ENCODE data around the gene VSTM5. TPM values are rescaled to one million over a fixed set of nuclear protein-coding genes. Genes with fewer than 3 reads are reported as not detected.

Gene VSTM5
- total RNA-seq, 2 experiments from 2014 or later, result not detected

DNA sequence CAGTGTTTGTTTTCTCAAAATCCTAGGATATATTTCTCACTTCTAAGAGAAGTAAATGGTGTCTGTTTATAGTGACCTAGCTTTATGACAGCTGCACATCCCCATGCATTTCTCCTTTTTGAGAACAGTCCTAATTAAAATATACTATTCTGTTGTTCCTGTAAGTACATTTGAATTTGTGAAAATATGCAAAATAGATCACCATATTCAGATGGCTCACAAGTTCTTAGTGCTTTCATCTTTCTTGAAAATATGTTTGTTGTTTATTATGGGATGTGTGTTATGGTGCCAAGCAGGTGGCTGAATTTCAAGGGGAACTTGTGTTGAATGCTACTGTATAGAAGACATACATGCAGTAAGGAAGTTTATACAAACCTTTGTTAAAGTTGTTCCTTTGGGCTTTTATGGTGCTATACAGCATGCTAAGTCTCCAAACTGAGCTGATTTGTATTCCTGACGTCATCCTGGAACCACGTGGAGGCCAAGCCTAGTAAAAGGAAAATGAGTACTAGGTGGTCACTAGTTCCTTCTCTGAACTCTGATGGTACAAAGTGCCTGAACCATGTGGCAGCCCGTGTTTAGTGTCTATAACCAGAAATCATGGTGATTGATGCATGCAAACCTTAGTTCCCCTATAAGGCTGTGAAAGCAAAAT is 7.8 kb upstream of the VSTM5 start:
- Mint-ChIP-seq H3K4me3 (no peak overlapping the region), H3K27ac (no peak overlapping the region), H3K36me3 (ENCODE audit: low read depth) (no peaks in the 10 kb centered on the region), H3K9me3 (ENCODE audit: low read depth) (no peaks in the 10 kb centered on the region), H3K27me3 (peaks cover 5% of the 10 kb centered on the region), H3K4me1 (no peaks in the 10 kb centered on the region)
- ChIA-PET POLR2A (no interaction called here), CTCF (no interaction called here)
- DNase-seq, result no peak
- ATAC-seq, result no peak
- intact Hi-C loops (cut with DNase I, micrococcal nuclease), result no loop called here

DNA sequence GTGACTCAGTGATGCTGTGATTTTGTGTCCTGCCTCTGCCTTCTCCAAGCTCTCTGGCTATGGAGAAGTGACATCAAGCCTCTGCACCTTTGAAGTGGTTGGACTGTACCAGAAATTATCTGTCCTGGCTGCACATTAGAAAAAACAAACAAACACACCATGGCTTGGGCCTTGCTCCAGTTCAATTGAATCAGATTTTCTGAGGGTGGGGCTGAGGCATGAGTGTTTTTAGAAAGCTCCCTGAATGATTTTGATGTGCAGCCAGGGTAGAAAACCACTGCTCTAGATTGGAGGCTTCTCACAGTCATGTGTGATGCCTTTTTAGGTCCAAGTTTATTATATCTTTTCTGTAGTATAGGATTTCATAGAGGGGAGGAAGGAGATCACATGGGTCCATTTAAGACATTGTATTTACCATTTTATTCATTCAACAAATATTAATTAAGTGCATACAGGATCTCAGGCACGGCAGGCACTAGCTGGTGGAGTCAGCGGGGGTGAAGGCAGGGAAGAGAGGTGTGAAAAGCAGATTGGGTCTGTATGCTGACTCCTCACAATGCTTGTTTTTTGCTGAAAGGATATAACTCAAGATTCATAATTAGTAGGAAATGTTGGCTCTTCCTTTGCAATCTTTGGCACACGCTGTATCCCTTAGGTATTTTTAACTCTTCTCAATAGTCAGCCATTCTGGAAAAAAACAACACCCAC is 7.1 kb upstream of the VSTM5 start:
- POLR2A ChIA-PET, result no interaction called here

DNA sequence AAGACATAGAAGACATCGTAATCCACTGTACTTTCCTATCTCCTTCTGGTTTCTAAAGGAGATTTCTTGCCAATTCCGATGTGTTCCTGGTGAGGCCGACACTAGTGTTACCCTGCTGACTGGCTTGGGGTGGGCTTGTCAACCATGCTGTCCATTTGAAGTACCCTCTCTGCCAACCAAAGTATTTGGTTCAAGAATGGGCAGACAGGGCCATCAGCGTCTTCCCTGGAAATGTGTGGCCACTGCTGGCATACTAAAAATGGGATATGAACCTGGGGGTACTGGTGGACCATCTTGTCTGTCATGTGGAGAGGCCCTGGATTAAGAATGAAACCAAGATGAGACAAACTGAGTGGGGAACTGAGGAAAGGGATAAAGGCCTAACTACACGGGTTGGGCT is 1.8 kb upstream of the VSTM5 start:
- ATAC-seq (no peak), DNase-seq (no peak)
- Mint-ChIP-seq H3K36me3 (ENCODE audit: low read depth) (no peaks in the 10 kb centered on the region), H3K9me3 (ENCODE audit: low read depth) (no peaks in the 10 kb centered on the region), H3K4me3 (no peak overlapping the region), H3K4me1 (peaks cover 3% of the 10 kb centered on the region), H3K27ac (no peak overlapping the region), H3K27me3 (peaks cover 24% of the 10 kb centered on the region)
- CTCF ChIA-PET, result no interaction called here
- intact Hi-C loops (cut with DNase I, micrococcal nuclease), result no loop called here
- POLR2A ChIA-PET, result no interaction called here

More for the DNA sequence above, 7.1 kb upstream of the VSTM5 start:
- no peak overlapping the region for H3K27ac Mint-ChIP-seq
- no peaks in the 10 kb centered on the region for H3K4me1 Mint-ChIP-seq
- DNase-seq, result no peak
- no peak for ATAC-seq
- CTCF ChIA-PET, result no interaction called here
- H3K36me3 Mint-ChIP-seq (ENCODE audit: low read depth), result no peaks in the 10 kb centered on the region
- no peak overlapping the region for H3K4me3 Mint-ChIP-seq
- intact Hi-C loops (cut with DNase I, micrococcal nuclease), result no loop called here
- H3K9me3 Mint-ChIP-seq (ENCODE audit: low read depth), result no peaks in the 10 kb centered on the region
- peaks cover 10% of the 10 kb centered on the region for H3K27me3 Mint-ChIP-seq

DNA sequence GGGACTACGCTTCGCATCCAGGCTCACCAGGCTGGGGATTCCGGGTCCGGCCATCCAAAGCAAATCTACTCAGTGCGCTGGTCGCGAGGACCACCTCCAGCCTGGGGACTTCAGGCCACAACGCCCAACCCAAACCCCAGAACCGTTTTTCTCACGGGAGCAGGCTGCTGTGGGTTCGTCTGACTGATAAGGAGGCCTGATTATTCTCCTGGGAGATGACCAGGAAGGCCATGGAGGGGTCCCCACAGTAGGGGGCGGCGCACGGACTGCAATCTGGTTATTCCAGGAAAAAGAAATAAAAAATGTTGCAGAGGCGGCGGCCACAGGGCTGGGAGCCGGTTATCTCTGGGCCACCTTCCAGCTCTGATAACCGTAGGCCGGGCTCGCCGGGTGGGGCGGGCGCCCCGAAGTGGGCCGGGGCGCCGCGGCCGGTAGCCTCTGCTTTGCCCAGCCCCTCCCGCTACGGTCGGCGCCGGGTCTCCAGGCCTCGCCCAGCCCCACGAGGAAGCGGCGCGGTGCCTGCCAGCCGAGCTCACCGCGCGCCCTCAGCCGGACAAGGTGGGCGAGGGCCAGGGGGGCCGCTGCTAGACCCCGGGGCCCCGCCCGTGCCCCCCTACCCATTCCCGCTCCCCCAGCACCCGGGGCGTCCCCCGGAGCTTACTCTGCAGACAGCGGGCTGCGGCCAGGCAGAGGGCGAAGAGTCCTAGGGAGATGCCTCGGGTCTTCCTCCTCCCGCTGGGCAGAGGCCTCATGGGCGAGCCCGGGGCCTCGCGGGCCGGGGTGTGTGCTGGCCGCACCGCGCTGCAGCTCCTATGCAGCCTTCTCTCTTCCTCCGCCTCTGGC is 446 bp downstream of the VSTM5 start:
- ChIA-PET CTCF (interaction anchor here (1.3 kb wide), 1 partner anchor 46 kb away, joined by 3 read pairs; no protein-coding TSS in a partner anchor), POLR2A (interaction anchor here (0.6 kb wide), 1 partner anchor 108 kb away, joined by 3 read pairs; no protein-coding TSS in a partner anchor)
- Mint-ChIP-seq H3K36me3 (ENCODE audit: low read depth) (no peaks in the 10 kb centered on the region), H3K4me3 (no peak overlapping the region), H3K9me3 (ENCODE audit: low read depth) (no peaks in the 10 kb centered on the region), H3K27me3 (peaks cover 21% of the 10 kb centered on the region), H3K27ac (no peak overlapping the region), H3K4me1 (peaks cover 3% of the 10 kb centered on the region)
- intact Hi-C loops (cut with DNase I, micrococcal nuclease), result no loop called here
- ATAC-seq, result no peak
- no peak for DNase-seq

DNA sequence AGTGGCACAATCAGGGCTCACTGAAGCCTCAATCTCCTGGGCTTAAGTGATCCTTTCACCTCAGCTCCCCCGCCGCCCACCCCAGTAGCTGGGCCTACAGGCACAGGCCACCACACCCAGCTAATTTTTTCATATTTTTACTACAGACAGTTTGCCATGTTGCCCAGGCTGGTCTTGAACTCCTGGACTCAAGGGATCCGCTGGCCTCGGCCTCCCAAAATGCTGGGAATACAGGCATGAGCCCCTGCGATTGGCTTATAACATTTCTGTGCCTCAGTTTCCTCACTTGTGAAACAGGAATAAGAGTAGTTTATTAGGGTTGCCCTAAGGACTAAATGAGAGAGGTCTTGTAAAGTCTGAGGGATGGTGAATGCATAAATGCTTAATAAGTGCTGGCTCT is 1.2 kb downstream of the VSTM5 start:
- H3K9me3 Mint-ChIP-seq (ENCODE audit: low read depth), result no peaks in the 10 kb centered on the region
- intact Hi-C loops (cut with DNase I, micrococcal nuclease), result no loop called here
- peaks cover 3% of the 10 kb centered on the region for H3K4me1 Mint-ChIP-seq
- DNase-seq, result no peak
- no peak overlapping the region for H3K4me3 Mint-ChIP-seq
- peaks cover 21% of the 10 kb centered on the region for H3K27me3 Mint-ChIP-seq
- ATAC-seq, result no peak
- ChIA-PET CTCF (interaction anchor here (0.6 kb wide), 1 partner anchor 10 kb away, joined by 3 read pairs; no protein-coding TSS in a partner anchor), POLR2A (no interaction called here)
- H3K36me3 Mint-ChIP-seq (ENCODE audit: low read depth), result no peaks in the 10 kb centered on the region
- H3K27ac Mint-ChIP-seq, result no peak overlapping the region

DNA sequence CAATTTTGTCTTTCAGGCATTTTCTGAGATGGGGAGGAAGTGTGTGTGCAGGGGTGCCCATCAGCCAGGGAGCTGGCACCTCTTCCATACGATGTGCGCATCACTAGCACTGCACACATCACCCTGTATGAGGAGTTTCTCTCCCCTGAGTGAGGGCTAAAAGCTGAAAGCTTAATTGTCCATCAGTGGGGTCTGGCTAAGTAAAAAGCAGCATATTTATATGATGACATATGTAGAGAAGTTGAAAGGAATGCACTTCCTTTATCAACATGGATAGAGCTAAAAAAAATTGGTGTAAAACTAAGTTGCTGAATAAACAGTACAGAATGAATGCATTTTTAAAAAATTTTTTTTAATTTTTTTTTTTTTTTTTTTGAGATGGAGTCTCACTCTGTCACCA is 4.0 kb downstream of the VSTM5 start:
- ChIA-PET CTCF (interaction anchor here (0.6 kb wide), 1 partner anchor 459 kb away, joined by 3 read pairs; no protein-coding TSS in a partner anchor), POLR2A (no interaction called here)
- no peak for DNase-seq
- H3K36me3 Mint-ChIP-seq (ENCODE audit: low read depth), result no peaks in the 10 kb centered on the region
- H3K4me3 Mint-ChIP-seq, result no peak overlapping the region
- peaks cover 9% of the 10 kb centered on the region for H3K27me3 Mint-ChIP-seq
- no peaks in the 10 kb centered on the region for H3K9me3 Mint-ChIP-seq (ENCODE audit: low read depth)
- no peak for ATAC-seq
- no peak overlapping the region for H3K27ac Mint-ChIP-seq
- peaks cover 3% of the 10 kb centered on the region for H3K4me1 Mint-ChIP-seq
- intact Hi-C loops (cut with DNase I, micrococcal nuclease), result no loop called here

DNA sequence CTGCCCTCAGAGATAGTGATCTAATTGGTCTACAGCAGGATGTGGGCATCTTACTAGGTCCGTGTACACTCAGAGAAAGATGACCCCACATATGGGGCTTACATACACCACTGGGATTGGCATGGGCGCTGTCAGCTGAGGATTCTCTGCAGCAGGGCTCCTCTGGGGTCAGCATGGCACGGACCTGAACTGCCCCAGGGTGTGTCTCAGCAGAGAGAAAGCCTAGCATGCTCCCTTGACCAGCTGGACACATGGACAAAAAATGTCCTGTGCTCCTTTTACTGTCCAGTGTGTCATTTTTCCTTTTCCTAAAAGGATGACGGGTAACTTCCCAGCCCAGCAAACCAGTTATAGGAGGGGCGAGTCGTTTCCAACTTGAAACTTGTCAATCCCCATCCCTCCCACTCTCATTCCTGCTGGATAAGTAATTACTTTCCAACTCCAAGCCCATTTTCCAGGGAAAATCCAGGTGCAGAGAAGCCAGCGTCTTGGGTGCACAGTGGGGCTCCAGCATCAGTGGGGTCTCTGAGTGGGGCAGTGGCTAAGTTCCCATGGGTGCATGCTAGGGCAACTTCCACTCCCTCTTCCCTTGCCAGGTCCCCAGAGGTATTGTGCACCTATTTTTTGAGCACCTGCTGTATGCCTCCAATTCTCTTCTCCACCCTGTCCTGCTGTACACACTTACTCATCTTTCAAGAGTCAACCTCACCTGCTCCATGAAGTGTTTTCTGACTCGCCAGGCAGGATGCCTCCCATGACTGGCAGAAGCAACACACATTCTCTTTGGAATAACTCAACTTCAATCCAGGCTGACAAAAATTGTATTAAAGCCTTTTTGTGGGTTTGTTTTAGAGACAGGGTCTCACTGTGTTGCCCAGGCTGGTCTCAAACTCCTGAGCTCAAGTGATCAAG is 5.0 kb downstream of the VSTM5 start:
- ChIA-PET POLR2A (no interaction called here), CTCF (no interaction called here)
- peaks cover 5% of the 10 kb centered on the region for H3K27me3 Mint-ChIP-seq
- H3K36me3 Mint-ChIP-seq (ENCODE audit: low read depth), result no peaks in the 10 kb centered on the region
- no peak for DNase-seq
- no peak overlapping the region for H3K4me3 Mint-ChIP-seq
- ATAC-seq, result no peak
- intact Hi-C loops (cut with DNase I, micrococcal nuclease), result no loop called here
- no peak overlapping the region for H3K27ac Mint-ChIP-seq
- H3K4me1 Mint-ChIP-seq, result peaks cover 3% of the 10 kb centered on the region
- no peaks in the 10 kb centered on the region for H3K9me3 Mint-ChIP-seq (ENCODE audit: low read depth)

DNA sequence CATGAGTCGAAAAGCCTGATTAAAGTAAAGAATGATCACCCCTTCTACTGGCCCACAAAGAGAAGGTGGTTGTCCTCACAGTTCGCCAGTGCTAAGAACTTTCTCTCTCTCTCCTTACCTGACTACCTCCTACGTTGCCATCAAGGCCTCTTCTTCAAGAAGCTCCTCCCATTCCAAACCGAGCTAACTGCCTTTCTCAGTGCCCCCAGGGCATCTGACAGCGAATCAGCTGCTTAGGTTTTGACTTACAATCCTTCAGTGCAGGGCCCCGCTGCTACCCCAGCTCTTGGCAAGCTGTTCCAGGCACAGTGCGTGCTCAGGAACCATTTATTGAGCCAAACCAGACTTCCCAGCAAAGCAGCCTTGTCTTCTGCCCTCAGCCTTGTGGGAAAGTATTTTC is 5.8 kb downstream of the VSTM5 start:
- Mint-ChIP-seq H3K36me3 (ENCODE audit: low read depth) (no peaks in the 10 kb centered on the region), H3K4me1 (peaks cover 2% of the 10 kb centered on the region), H3K4me3 (no peak overlapping the region), H3K27me3 (peaks cover 3% of the 10 kb centered on the region), H3K27ac (no peak overlapping the region), H3K9me3 (ENCODE audit: low read depth) (no peaks in the 10 kb centered on the region)
- DNase-seq (no peak), ATAC-seq (no peak)
- intact Hi-C loops (cut with DNase I, micrococcal nuclease), result no loop called here
- CTCF ChIA-PET, result interaction anchor here (0.7 kb wide), 1 partner anchor 189 kb away, joined by 3 read pairs; no protein-coding TSS in a partner anchor
- POLR2A ChIA-PET, result no interaction called here

DNA sequence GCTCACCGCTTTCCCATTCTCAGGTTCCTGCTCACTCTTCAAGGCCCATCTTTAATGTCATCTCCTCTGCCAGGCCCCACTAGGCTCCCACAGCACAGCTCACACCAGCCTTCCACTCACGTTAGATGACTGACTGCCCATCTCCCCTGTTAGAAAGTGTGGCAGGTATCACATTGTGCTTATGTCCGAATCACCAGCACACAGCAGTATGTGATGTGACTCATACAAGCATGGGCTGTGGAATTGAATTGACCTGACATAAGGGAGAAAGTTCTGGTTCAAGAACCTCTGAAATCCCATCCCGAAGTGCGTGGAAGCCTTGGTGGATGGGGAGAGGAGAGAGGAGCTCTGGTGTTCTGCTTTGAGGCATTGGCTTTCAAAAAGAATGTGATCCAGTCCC is 6.5 kb downstream of the VSTM5 start:
- Mint-ChIP-seq H3K36me3 (ENCODE audit: low read depth) (no peaks in the 10 kb centered on the region), H3K4me1 (no peaks in the 10 kb centered on the region), H3K27ac (no peak overlapping the region), H3K27me3 (no peaks in the 10 kb centered on the region), H3K4me3 (no peak overlapping the region), H3K9me3 (ENCODE audit: low read depth) (no peaks in the 10 kb centered on the region)
- ATAC-seq, result no peak
- intact Hi-C loops (cut with DNase I, micrococcal nuclease), result no loop called here
- POLR2A ChIA-PET, result no interaction called here
- no peak for DNase-seq
- CTCF ChIA-PET, result interaction anchor here (0.7 kb wide), 1 partner anchor 188 kb away, joined by 3 read pairs; no protein-coding TSS in a partner anchor

DNA sequence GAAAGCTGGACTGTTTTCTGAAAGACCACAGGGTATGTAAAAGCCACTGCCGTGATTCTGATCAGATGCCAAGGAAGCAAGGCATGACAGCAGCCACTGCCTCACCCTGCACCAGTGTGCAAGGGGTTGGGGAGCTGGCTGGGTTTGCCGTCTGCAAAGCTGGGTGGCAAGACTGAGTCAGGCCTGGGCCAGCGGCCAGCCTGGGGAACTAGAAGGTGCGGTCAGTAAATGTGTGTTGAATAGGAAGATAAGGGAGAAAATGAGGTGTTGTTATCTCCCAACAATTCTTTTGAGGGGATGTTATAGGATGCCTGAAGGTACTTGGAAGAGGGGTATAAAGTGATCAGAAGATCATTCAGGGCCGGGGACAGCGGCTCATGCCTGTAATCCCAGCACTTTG is 8.0 kb downstream of the VSTM5 start:
- no peak for ATAC-seq
- ChIA-PET CTCF (no interaction called here), POLR2A (no interaction called here)
- no peak overlapping the region for H3K27ac Mint-ChIP-seq
- no peaks in the 10 kb centered on the region for H3K36me3 Mint-ChIP-seq (ENCODE audit: low read depth)
- no peaks in the 10 kb centered on the region for H3K9me3 Mint-ChIP-seq (ENCODE audit: low read depth)
- no peaks in the 10 kb centered on the region for H3K4me1 Mint-ChIP-seq
- no peak overlapping the region for H3K4me3 Mint-ChIP-seq
- no peak for DNase-seq
- intact Hi-C loops (cut with DNase I, micrococcal nuclease), result no loop called here
- no peaks in the 10 kb centered on the region for H3K27me3 Mint-ChIP-seq

DNA sequence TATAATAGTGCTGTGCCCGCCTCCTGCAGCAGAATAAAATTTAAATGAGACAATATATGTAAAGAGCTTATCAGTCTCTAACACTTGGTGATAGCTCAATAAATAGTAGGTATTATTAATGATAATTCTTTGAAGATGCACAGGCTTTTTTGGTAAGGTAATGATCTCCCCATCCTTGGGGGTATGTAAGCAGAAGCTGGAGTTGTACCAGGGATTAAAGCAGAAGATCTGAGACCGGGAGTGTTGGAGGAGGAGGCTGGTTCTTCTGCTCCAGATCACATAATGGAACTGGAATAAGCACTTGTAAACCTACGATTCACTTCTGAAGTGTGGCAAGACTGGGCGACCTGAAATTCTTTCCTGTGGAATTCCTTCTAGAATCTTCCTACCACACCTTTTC is 8.4 kb downstream of the VSTM5 start:
- Mint-ChIP-seq H3K9me3 (ENCODE audit: low read depth) (no peaks in the 10 kb centered on the region), H3K4me1 (no peaks in the 10 kb centered on the region), H3K27me3 (no peaks in the 10 kb centered on the region), H3K4me3 (no peak overlapping the region), H3K27ac (no peak overlapping the region), H3K36me3 (ENCODE audit: low read depth) (no peaks in the 10 kb centered on the region)
- ChIA-PET POLR2A (no interaction called here), CTCF (no interaction called here)
- DNase-seq (no peak), ATAC-seq (no peak)
- intact Hi-C loops (cut with DNase I, micrococcal nuclease), result no loop called here

Data from activated CD4-positive, alpha-beta T cell treated with anti-CD3 and anti-CD28 coated beads for 36 hours (primary cell).